C4-2B (cell line): ENCODE data around the gene BTBD8.

Experiments used
- ZFX ChIP-seq: fragments of 450-650 bp; IDR thresholded peaks from 2 replicates; pipeline ENCODE4 v1.6.1; 2017
- TF ChIP-seq, protein P1 (sequence below): fragments of 450-650 bp; conservative IDR thresholded peaks from 2 replicates; pipeline ENCODE4 v1.5.1; 2017; ENCODE audit warnings: mild to moderate bottlenecking

DNA sequence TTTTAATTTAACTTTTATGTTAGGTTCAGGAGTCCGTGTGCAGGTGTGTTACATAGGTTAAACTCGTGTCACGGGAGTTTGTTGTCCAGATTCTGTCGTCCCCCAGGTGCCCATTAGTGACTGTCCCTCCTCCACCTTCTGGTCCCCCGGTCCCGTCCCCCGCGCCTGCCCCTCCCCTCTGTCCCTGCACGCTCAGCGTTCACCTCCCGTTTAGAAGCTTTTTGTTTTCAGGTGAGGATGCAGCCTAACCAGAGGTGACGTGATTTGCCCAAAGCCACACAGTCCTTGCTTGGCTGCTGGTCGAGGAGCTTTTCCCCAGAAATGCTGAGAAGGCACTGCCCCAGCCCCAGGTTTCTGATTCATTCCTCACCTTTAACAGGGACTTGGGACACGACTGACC, 138.4 kb downstream of the BTBD8 start:
- TF ChIP-seq, protein P1, sequence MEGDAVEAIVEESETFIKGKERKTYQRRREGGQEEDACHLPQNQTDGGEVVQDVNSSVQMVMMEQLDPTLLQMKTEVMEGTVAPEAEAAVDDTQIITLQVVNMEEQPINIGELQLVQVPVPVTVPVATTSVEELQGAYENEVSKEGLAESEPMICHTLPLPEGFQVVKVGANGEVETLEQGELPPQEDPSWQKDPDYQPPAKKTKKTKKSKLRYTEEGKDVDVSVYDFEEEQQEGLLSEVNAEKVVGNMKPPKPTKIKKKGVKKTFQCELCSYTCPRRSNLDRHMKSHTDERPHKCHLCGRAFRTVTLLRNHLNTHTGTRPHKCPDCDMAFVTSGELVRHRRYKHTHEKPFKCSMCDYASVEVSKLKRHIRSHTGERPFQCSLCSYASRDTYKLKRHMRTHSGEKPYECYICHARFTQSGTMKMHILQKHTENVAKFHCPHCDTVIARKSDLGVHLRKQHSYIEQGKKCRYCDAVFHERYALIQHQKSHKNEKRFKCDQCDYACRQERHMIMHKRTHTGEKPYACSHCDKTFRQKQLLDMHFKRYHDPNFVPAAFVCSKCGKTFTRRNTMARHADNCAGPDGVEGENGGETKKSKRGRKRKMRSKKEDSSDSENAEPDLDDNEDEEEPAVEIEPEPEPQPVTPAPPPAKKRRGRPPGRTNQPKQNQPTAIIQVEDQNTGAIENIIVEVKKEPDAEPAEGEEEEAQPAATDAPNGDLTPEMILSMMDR: no peak
- no peak for TF ChIP-seq ZFX
